HG03558 (cell line): ENCODE data around the gene NTSR1.

ENCODE experiments used
- ATAC-seq: cut with Tn5 transposase; IDR thresholded peaks from one replicate; pipeline ENCODE4 v1.9.1; 2021; ENCODE audit warnings: moderate number of reproducible peaks; ENCODE audit not compliant: unreplicated experiment; ENCODE audit errors: extremely low read depth

NTSR1 gene

DNA sequence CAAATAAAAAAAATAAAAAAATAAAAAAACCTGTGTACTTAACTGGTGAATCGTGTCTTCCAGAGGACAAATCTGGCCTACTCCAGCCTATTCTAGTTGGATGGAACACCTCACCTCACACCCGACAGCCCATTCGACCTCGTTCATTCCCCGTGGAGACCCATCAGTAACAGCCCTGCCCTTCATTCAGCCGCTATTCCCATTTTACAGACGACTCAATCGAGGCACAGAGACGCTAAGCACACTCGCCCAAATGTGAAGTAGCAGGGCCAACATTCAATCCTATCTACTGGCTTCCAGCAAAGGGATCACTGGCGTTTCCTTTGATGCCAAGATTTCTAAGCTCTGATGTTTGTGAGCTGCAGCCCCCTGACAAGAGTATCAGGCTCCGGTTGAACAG is 1.8 kb upstream of the NTSR1 start:
- ATAC-seq = no peak

DNA sequence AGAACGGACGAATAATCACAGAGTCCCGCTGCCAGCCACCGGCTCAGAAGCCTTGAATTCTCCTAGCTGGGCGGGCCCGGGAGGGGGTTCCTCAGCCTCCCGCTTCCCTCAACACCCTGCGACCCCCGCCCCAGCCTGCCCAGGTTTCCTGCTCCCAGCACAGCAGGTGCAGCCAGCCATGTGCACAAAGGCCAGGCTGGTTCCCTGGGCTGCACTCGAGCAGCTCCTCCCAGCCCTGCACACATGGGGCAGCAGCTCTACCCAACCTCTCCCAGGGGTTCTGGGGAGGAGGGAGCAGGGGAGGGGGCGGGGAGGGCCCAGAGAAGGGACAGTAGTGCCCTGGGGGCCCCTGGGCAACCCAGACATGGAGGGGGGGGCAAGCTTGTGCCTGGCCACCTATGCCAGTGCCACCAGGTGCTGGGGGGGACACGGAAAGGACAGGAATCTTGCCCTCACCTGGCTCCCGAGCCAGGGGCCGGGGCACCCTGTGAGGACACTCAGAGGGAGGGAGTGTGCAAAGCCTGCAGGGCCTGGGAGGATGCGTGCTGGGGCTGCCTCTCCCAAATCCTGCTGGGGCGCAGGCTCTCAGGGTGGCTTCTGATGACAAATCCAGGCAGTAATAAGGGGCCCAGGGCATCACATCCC is 1.2 kb upstream of the NTSR1 start:
- ATAC-seq = no peak

DNA sequence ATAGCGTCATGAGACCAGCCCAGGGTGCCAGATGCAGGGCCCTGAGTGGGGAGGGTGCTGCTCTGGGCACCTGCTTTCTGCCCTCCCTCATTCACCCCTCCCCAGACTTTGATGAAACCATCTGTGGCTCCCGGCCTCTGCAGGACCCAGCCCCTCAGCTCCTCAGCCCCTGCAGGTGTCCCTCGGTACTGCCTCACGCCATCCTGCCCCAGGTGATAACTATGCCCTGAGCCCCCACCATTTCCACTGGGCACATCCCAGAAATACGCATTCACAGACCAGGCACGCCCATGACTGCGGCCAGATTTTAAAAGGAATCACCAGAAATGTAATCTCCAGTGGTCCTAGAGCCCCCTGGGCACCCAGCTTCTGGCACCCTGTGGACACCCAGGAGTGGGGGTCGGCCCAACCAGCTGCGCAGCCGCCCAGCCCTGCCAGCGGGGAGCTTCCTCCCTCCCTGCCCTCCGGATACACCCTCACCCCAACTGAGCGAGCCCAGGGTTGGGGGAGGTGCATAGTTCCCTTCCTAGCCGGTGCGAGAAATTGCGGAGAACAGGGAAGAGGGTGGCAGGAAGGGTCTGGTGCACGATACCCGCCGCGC is 615 bp upstream of the NTSR1 start:
- no peak for ATAC-seq

DNA sequence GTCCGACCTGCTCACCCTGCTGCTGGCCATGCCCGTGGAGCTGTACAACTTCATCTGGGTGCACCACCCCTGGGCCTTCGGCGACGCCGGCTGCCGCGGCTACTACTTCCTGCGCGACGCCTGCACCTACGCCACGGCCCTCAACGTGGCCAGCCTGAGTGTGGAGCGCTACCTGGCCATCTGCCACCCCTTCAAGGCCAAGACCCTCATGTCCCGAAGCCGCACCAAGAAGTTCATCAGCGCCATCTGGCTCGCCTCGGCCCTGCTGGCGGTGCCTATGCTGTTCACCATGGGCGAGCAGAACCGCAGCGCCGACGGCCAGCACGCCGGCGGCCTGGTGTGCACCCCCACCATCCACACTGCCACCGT is 885 bp downstream of the NTSR1 start:
- ATAC-seq = no peak

DNA sequence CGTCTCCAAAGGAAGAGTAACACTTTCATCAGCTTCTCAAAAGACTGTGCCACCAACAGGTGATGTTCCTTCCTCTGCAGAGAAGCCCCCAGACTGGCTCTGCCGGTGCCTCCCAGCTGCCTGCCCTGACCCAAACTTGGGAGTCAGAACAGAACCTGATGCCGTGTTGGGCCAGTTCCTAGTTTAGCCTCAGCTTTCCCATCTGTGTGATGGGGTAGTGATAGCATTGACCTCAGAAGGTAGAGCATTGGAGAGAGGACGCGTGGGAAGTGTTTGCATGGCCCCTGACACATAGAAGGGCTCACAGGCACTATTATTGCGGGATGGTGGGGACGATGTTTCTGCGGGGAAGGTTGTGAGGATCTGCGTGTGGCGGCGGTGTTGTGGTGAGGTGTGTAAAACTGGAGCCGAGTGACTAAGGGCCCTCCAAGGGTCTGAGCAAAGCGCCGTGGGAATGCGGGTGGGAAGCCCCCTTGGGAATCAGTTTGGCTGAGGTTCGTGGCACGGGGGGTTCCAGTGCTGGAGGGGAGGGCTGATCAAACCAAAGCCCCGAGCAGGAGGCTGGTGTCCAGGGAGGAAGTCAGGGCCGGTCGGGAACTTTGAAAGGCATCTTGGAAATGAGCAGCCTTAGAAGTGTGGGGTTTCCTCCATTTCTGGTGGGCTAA is 1.7 kb downstream of the NTSR1 start:
- ATAC-seq = no peak

DNA sequence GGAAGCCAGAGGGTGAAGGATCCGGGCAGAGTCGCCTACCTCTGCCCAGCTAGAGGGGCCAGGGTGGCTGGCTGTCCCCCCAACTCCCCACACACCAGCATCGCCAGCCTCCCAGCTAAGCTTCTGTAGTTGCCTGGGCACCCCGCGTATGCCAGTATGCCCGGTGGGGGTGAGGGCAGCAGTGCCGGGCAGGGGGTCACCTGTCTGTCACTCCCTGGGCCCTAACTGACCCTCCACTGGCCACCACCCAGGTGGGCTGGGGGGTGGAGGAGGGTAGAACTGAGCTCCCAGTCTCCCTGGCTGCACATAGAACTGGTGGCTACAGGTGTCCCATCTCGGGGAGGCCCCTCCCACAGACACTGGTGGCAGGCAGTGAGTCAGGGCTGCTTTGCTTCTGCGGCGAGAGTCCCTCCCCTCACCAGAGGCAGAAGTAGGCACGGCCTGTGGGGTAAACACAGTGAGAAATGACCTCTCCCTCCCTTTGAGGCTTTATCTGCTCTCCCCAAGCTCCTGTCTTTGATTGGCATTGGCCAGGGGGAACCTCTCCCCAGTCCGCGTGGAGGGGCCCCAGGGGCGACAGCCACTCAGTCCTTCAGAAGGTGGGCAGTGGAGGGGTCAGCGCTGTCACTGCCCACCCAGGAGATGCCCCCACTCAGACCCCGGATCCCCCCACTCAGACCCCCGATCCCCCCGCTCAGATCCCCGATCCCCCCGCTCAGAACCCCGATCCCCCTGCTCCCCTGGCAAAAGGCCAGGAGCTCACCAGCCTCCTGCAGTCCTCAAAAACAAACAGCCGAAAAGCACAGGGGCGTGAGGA is 2.5 kb downstream of the NTSR1 start:
- no peak for ATAC-seq

DNA sequence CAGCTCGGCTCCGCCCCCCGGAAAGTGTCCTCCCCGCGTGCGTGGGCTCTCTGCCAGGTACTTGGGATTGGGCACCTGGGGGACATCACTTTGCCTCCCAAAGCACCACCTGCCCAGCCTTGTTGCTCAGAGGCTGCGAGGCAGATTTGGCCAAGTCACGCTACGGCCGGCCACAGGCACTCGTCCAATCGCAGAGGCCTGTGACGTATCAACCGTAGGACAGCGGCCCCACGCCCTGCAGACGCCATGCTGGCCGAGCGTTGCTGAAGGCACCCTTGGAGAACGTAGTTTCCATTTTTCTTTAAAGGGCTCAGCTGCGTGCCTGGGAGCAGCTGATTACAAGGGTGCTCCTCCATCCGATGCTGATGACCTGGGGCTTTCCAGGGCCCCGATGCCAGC is 3.1 kb downstream of the NTSR1 start:
- ATAC-seq = no peak

DNA sequence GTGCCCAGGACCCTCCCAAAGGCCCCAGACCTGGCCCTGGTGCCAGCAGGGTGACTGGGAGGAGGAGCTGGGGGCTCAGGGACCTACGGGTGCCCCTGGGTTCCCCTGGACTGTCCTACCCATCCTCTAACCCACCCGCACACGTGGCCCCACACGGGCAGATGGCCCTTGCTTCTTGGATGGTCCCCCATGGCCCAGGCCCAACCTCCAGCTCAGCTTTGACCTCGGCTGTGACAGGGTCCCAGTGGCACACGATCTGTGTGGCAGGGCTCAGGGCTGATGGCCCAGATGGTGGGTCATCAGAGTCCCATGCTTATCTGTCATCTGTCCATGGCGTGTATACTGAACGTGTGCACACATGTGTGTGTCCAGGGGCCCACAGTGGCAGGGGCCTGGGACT is 4.0 kb downstream of the NTSR1 start:
- no peak for ATAC-seq

DNA sequence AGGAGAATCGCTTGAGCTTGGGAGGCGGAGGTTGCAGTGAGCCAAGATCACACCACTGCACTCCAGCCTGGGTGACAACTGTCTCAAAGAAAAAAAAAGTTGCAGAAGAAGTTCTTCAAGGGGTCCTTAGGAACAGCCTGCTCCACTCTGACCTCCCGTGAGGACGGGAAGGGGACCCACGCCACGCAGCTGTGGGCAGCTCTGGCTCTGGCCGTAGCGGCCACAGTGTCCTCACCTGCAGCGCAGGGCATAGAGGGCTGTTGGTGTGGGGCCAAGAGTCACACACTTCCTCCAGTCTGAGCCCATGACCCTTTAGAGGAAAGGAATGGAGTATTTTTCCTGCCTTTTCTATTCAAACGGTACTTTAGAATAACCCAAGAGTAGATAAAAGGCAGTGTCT is 5.4 kb downstream of the NTSR1 start:
- ATAC-seq = no peak

DNA sequence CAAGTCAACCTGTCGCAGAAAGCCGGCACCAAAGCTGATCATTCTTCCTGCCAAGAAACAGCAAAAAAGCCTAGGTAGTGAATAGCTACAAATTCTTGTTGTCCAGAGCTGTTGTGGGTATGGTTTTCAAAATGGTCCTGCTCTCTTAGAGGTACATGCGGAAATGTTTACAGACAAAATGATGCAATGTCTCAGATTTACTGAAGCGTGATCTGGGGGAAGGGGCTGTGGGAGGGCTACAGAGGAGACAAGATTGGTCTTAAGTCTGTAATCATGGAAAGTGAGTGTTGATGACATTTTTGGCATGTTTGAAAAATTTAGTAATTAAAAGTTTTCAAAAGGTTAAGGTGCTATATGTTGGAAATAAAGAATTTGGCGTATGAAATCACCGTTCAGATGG is 6.2 kb downstream of the NTSR1 start:
- no peak for ATAC-seq

DNA sequence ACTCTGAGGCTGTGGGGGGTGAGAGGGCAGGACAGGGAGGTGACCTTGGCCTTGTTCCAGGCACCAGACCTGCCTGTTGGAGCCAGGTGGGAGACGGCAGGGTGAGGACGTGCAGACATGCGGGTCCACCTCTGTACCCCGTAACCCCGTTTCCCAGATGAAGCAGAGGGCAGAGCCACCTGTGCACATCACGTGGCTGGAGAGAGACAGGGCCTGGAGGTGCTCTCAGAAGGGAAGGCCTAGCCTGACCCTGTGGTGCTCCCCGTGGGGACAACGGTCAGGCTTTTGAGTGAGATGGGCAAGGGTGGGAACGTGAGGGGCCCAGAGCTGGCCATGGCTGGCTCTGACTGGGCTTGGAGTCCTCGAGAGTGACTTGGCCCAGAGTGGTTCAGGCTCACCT is 6.6 kb downstream of the NTSR1 start:
- no peak for ATAC-seq

DNA sequence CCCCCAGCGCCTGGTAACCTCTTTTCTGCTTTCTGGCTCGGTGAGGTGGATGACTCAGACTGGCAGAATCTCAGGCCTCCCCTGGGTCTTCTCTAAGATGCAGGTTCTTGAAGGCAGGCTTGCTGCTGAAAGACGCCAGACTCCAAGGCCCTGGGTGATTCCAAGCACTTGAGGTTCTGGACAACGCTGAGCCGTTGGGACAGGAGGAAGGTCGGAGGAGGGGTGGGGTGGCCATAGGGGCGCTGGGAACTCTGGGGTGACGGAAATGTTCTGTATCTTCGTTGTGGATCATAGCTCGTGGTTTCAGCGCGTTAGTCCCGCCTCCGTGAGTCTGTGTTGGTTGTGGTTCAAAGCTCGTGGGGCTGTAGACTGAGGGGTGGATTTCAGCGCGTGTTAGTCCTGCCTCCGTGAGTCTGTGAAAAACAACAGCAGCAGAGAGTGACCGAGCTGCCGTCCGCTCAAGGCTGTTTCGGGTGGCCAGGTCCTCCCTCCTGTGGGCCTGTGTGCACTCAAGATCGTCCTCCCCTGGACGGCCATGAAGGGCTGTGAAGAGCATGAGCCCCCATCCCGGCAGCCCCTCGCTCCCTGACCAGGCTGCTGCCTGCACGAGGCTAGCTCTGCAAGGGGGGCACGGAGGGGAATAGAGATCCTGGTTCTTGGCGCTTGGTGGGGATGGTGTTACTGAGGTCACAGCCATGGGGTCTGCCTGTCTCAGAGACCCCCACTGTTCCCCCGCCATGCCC is 7.7 kb downstream of the NTSR1 start:
- ATAC-seq = no peak

DNA sequence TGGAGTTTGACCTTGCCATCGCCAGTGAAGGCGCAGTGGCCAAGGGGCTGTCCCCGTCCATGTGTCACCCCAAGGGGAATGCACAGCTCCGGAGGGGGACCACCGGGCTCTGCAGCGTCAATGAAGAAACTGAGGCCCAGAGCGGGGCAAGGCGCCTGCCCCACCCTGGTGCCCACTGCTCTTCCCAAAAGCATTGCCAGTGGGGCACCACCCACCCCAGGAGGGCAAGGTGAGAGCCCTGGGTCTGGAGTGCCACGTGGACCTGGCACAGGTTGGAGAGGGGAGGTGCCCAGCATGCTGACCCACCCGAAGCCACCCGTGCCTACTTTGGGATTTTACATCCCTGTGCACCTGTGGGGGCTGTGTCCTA is 8.3 kb downstream of the NTSR1 start:
- no peak for ATAC-seq

DNA sequence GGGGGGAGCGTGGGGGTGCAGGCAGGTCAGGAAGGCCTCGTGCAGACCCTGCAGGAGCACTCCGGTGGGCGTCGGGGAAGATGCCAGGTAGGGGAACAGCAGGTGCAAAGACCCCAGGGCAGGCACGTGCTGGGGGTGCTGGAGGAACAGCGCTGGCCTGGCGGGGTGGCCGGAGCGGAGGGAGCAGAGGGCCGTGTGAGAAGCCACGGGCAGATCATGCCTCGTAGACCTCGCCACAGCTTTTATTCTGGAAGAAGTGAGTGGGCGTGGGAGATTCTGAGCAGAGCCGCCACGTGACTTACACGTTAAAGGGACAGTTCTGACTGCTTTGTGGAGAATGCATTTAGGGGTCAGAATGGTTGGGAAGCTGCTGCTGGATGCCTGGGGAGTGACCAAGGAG is 9.3 kb downstream of the NTSR1 start:
- no peak for ATAC-seq

DNA sequence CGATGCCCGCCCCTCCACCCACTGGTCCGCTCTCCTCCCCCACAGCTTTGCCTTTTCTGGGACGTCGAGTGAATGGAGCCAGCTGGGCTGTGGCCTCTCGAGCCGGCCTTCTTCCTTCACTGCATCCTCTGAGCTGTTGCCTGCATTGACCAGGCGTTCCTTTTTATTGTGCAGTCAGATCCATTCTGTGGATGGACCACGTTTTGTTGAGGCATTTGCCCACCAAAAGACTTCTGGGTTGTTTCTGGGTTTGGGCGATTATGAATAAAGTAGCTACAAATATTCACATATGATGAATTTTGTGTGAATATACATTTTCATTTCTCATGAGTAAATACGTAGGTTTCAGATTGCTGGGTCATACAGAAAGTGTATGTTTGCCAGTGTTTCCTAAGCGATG is 9.9 kb downstream of the NTSR1 start:
- no peak for ATAC-seq

DNA sequence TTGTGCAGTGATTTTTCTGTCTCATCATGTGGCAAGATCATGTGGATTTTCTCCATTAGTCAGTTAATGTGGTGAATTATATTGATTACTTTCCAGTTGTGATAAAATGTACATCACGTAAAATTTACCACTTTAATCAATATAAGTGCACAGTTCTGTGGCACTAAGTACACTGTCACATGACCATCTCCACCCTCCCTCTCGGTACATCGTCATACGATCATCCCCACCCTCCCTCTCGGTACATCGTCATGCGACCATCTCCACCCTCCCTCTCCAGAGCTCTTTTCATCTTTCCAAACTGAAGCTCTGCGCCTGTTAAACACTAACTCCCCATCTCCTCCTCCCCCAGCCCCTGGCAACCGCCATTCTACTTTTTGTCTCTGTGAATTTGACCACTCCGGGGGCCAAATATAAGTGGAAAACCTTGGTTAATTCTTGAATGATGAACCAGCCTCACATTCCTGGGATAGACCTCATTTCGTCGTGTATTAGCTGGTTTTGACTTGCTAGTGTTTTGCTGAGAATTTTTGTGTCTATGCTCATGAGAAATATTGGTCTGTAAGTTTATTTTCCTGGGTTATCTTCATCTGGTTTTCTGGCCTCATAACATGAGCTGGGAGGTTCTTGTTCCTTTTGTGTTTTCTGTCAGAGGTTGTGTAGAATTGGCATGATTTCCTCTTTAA is 10.8 kb downstream of the NTSR1 start:
- ATAC-seq = no peak

DNA sequence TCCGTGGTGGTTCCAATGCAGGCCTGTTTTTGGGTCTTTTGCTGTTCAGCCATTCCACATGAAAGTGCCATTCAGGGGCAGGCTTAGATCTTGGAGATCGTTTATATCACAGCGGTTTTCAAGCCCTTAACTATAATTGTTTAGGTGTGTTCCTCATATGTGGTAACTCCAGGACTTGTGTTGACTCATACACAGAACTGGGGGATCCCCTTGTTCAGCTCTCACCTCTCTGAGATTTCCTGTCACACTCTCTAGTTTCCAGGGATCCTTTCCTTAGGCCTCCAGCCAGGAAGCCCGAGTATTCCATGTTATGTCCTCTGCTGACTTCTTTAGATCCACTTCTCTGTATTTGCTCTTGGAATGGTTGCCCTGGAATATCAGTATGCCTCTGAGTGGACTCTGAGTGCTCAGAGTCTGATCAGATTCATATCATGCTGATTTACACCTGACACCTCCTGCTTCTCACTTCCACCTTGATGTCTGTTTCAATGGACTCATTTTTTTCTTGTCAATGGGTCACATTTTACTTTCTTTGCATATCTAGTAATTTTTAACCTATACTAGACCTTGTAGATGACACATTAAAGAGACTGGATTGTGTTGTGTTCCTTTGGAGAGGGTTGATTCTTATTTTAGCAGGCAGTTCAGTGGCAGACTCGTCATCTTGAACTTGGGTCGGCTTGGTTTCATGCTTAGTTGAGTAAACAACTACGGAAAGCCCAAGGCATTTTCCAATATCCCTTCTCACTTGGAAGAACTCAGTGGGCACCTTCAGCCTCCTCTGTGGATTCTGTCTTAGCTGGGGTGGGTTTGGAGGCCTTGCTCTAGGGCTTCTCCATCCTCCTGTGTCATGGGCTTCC is 13.1 kb downstream of the NTSR1 start:
- ATAC-seq = no peak

DNA sequence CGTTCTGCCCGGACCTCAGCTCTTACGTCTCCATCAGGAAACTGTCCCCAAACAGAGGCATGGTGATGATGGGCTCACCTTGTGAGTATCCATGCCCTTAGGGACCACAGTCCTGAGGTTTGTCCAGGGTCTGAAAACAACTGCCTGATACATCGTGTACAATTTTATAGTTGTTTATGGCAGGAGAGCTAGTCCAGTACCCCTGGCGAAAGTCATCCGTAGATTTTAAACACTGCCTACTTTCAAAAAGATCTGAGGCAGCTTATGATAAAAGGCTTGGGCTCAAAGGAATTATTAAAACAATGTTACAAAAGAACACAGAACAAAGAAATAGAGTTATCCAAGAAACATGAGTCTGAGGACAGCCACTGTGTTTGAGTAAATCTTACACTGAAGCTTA is 14.0 kb downstream of the NTSR1 start:
- ATAC-seq = no peak

DNA sequence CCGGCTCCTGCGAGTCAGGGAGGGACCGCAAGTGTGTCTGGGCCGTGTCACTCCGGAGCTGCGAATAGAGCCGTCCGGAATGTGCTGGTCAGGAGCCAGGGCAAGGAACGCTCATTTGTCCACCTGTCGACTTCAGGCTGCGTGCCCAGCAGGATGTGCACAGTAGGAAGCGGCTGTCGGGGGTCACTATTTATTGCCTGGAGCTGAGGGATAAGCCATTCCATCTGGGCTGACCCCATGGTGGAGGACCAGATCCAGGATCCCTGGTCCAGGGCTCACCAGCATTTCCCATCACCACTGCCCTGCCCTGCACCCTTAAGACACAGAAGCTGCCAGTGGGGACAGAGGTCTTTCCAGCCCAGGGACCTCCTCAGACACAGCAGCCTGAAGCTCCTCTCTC is 14.7 kb downstream of the NTSR1 start:
- ATAC-seq = no peak
